Measurements from ENCODE around the gene CA10. TPM values are rescaled to one million over a fixed set of nuclear protein-coding genes. Genes with fewer than 3 reads are reported as not detected.

The CA10 gene
- polyA plus RNA-seq, 1 donor from 2014 or later: 6.2 TPM

- Histone ChIP-seq H3K27ac (ENCODE audit: low read length) (no peak overlapping the region), H2AFZ (ENCODE audit: low read depth, low read length) (no peak overlapping the region), H3K36me3 (ENCODE audit: insufficient read depth, low read length) (no peaks in the 10 kb centered on the region), H3K9me3 (ENCODE audit: low read length) (no peaks in the 10 kb centered on the region), H3F3A (ENCODE audit: insufficient read depth, low read length, poor library complexity, severe bottlenecking) (no peaks in the 10 kb centered on the region), H3K27me3 (ENCODE audit: insufficient read depth, low read depth, low read length) (no peaks in the 10 kb centered on the region), H3K4me2 (ENCODE audit: low read length) (no peak overlapping the region), H3K9ac (ENCODE audit: low read length) (no peak overlapping the region), H4K20me1 (ENCODE audit: insufficient read depth) (no peaks in the 10 kb centered on the region), H3K9me2 (ENCODE audit: insufficient read depth, low read length) (no peaks in the 10 kb centered on the region), H3K79me2 (replicated peaks; ENCODE audit: insufficient read depth, low read length) (no peaks in the 10 kb centered on the region), H3K4me3 (ENCODE audit: low read length) (no peak overlapping the region)
- TF ChIP-seq SMC3 (conservative IDR thresholded peaks at IDR 0.05; ENCODE audit: poor library complexity) (no peak), CTCF (IDR thresholded peaks at IDR 0.05; ENCODE audit: poor library complexity, severe bottlenecking) (no peak), RAD21 (conservative IDR thresholded peaks at IDR 0.05) (no peak)
- TF ChIP-seq, protein P1, sequence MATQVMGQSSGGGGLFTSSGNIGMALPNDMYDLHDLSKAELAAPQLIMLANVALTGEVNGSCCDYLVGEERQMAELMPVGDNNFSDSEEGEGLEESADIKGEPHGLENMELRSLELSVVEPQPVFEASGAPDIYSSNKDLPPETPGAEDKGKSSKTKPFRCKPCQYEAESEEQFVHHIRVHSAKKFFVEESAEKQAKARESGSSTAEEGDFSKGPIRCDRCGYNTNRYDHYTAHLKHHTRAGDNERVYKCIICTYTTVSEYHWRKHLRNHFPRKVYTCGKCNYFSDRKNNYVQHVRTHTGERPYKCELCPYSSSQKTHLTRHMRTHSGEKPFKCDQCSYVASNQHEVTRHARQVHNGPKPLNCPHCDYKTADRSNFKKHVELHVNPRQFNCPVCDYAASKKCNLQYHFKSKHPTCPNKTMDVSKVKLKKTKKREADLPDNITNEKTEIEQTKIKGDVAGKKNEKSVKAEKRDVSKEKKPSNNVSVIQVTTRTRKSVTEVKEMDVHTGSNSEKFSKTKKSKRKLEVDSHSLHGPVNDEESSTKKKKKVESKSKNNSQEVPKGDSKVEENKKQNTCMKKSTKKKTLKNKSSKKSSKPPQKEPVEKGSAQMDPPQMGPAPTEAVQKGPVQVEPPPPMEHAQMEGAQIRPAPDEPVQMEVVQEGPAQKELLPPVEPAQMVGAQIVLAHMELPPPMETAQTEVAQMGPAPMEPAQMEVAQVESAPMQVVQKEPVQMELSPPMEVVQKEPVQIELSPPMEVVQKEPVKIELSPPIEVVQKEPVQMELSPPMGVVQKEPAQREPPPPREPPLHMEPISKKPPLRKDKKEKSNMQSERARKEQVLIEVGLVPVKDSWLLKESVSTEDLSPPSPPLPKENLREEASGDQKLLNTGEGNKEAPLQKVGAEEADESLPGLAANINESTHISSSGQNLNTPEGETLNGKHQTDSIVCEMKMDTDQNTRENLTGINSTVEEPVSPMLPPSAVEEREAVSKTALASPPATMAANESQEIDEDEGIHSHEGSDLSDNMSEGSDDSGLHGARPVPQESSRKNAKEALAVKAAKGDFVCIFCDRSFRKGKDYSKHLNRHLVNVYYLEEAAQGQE (IDR thresholded peaks at IDR 0.05; ENCODE audit: borderline replicate concordance): no peak
These were observed 244.9 kb downstream of the CA10 start for GRCh38 chr17:51913491-51914205.

DNA sequence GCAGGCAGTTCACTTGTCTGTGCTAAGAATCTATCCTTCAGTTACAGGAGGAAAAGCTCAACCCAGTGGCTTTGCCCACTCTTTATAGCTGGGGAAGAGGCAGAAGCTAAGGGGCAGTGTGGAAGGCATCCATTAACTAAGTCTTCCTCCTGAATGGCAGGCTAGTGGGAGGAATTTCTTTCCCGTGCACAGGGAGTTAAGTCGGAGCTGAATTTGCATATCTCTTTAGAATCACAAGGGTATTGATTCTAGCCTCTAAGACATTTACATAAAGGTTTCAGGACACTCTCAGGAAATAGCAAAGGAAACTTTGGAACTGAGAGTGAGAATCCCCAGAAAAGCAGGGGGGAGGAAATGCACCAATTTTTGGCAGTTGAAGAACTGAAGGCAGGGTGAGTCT, 245.6 kb downstream of the CA10 start:
- Histone ChIP-seq H3K4me2 (ENCODE audit: low read length) (no peak overlapping the region), H3K36me3 (ENCODE audit: insufficient read depth, low read length) (no peaks in the 10 kb centered on the region), H3K79me2 (replicated peaks; ENCODE audit: insufficient read depth, low read length) (no peaks in the 10 kb centered on the region), H3K9me2 (ENCODE audit: insufficient read depth, low read length) (no peaks in the 10 kb centered on the region), H3F3A (ENCODE audit: insufficient read depth, low read length, poor library complexity, severe bottlenecking) (no peaks in the 10 kb centered on the region), H3K4me3 (ENCODE audit: low read length) (no peak overlapping the region), H4K20me1 (ENCODE audit: insufficient read depth) (no peaks in the 10 kb centered on the region), H3K9ac (ENCODE audit: low read length) (no peak overlapping the region), H3K9me3 (ENCODE audit: low read length) (no peaks in the 10 kb centered on the region), H3K27ac (ENCODE audit: low read length) (no peak overlapping the region), H2AFZ (ENCODE audit: low read depth, low read length) (no peak overlapping the region), H3K27me3 (ENCODE audit: insufficient read depth, low read depth, low read length) (no peaks in the 10 kb centered on the region)
- TF ChIP-seq, protein P1 (IDR thresholded peaks at IDR 0.05; ENCODE audit: borderline replicate concordance): no peak
- no peak for TF ChIP-seq EZH2 (IDR thresholded peaks at IDR 0.05; ENCODE audit: borderline replicate concordance, insufficient read depth, low read length, poor library complexity, severe bottlenecking)
- TF ChIP-seq TAF1 (IDR thresholded peaks at IDR 0.05; ENCODE audit: low read depth): no peak
- no peak for TF ChIP-seq SMC3 (conservative IDR thresholded peaks at IDR 0.05; ENCODE audit: poor library complexity)
- TF ChIP-seq POLR2AphosphoS5 (IDR thresholded peaks at IDR 0.05): no peak
- no peak for TF ChIP-seq EP300 (conservative IDR thresholded peaks at IDR 0.05; ENCODE audit: poor library complexity, severe bottlenecking)
- no peak for TF ChIP-seq CTCF (IDR thresholded peaks at IDR 0.05; ENCODE audit: poor library complexity, severe bottlenecking)
- TF ChIP-seq RAD21 (conservative IDR thresholded peaks at IDR 0.05): no peak
- TF ChIP-seq MXI1 (conservative IDR thresholded peaks at IDR 0.05; ENCODE audit: poor library complexity, severe bottlenecking): no peak
